NCI-H1930 (cell line): ENCODE results near the gene POMGNT2.

Experiments
- DNase-seq, 2 experiments: peaks; one replicate each; lab custom pipeline; 2025; lab: John Stamatoyannopoulos, UW

POMGNT2 gene

DNA sequence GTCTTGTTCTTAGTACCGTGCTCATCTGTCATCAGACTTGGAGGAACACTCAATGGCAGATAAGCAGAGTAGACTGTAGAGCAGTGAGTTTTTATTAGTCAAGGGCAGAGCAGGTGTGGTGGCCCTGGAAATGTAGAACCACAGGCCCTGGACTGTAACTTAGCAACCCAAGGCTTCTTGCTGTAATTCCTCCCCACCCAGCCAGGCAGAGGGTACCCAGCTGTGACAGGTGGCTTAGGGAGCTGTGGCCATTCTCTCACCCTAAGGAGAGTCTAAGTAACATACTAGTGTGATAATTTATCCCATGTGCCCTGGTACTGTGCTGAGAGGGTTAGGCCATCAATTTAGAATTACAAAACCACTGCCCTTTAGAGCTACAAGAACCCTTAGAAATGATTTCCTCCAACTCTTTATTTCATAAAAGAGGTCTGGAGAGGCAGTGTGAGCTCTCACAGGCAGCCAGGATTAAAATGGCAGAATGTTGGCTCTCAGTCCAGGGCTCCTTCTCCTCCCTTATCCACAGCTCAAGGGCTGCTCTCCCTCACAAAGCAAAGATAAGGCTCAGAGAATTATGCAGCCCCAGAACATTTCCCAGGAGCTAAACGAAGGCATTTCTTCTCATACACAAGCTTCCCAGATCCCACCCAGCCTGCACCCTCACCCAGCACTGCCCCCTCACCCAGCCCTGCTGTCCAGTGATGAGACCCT, 3.0 kb downstream of the POMGNT2 start:
- no peak for DNase-seq

DNA sequence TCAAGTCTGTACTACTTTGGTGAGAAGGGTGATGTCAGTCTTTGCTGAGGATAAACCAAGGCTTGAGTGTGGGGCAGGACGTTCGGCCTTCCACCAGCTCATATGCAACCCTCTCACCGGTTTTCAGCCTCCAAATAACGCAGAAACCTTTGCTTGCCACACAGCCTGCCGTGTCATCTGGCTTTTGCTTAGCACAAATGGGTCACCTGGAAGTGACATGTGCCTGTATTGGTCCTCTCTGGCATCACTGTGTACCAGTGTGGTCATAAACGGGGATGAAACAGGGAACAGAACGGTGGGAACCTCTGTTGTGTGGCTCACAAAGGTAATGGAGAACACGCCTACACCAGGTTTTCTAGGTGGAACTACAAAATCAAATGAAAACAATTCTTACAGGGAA, 7.1 kb downstream of the POMGNT2 start:
- no peak for DNase-seq

DNA sequence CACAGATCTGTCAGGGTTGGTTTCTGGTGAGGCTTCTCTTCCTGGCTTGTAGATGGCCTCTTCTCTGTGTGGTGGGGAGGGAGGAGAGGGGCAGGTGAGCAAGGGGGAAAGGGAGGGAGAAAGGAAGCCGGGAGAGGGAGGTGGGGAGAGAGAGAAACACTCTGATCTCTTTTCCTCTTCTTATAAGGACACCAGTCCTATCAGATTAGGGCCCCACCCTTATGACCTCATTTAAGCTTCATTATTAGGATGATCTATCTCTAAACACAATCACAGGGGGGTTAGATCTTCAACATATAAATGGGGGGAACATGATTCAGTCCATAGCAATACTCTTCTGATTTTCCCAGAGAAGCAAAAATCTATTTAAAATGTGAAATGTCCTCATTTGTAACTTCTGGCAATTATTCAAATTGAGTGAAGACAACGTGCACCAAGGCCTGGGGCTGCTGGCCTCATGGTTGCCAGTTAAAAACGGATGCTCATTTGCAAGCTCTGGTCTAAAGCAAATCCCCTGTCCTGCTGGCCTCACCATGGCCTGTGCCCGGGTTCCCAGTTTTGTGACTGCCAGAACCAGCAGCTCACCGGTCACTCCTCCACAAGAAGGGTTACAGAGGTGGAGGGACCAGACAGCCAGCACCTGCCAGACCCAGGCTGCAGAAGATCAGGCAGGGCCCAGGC, 8.3 kb downstream of the POMGNT2 start:
- no peak for DNase-seq

DNA sequence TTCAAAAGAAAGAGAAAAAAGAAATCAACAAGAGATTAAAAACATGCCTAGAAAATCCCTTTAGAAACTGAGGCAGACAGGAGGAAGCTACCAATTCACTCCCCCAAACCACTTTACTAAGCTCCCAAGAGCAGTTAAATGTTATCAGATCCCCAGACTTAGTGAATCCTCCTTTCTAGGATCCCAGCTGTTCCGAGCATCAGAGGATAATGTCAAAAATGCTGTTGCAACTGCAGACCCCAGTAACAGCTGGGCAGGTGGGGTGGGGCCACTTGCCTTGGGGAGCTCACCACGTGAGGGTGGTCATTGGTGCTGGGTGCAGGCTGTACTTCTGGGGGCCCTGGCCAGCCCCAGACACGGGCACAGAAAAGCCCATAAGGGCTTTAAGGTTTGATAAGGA, 9.1 kb downstream of the POMGNT2 start:
- no peak for DNase-seq

DNA sequence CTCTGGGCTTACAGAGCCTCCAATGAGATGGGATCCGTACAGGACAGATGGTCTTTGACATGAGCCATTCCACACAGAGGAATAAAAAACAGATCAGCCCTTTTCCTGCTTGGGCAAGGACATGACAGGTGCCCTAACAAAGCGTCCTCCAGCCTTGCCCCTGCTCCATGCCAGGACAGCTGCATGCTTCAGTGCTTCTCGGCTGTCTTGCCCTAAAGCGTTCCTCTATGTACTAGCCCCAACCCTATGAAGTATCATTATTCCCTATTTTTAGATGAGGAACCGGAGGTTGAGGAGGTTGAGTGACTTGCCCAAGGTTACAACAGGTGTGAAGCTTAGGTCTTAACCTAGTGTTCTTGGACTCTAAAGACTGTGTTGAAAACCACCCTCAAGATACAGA, 10.5 kb downstream of the POMGNT2 start:
- no peak for DNase-seq

DNA sequence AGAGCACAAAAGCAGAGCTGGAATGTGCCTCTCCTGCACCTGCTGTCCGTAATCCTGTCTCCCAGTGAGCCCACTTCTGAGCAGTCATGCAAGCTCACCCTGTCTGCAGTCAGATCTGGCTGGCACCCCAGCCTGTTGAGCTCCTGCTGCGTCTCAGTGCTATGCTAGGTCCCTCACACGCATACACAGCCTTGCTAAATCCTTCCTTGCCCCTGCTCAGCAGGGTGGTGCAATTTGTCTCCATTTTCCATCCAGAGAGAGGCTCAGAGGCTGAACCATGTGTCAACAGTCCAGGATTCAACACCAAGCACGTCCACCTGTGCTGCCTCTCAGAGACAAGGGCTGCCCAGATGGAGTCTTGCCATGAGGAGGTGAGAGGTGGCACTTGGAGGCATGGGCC, 11.0 kb downstream of the POMGNT2 start:
- DNase-seq: no peak

DNA sequence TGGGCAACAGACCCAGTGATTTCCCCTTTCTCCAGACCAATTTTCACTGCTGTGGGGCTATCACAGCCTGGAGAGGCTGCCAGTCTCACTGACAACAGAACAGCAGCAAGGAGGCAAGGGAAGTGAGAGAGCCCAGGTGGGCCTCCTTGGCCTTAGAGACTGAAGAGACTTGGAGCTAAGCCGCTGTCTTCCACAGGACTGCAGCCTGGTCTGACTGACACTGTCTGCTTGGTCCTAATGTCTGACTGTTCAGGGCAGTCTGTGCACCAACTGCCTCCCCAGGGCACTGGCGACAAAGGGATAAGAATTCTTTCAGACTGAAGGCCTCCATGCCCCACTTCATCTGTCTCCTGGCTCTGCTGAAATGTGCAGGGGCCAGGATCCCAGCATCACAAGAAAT, 11.5 kb downstream of the POMGNT2 start:
- no peak for DNase-seq

DNA sequence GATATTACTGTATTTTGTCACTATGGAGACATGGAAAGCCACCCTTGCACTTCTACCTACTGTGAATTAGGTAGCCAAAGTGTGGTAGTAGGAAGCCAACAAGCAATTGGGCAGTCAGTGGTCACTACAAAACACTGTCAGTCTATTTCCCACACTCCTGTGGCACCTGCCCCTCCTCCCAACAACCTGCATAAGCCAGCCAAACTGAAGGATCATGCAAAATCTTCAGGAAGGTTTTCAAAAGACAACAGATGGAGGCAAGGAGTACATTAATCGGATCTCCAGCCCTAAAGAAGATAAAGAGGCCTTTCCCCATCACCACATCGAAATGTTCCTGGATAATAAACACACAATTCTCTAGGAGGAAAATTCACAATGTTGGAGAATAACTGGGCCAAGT, 11.9 kb downstream of the POMGNT2 start:
- DNase-seq: no peak

DNA sequence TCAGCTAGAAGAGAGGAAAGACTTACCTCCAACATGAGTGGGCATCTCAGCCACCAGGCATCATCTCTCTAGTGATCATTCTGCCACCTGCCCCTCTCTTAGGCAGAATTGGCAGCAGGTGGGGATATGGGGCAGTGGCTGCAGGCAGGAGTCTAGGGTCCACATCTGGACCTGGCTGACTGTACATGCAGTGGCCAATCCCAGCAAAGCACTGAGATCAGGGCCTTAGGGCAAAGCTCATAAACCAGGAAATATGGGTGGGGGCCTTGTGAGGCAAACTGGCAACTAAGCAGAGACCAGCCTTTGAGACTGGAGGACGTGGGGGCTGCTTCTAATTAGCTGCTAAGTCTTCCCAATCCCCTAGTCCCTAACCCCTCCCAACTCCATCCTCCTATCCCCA, 12.9 kb downstream of the POMGNT2 start:
- no peak for DNase-seq

DNA sequence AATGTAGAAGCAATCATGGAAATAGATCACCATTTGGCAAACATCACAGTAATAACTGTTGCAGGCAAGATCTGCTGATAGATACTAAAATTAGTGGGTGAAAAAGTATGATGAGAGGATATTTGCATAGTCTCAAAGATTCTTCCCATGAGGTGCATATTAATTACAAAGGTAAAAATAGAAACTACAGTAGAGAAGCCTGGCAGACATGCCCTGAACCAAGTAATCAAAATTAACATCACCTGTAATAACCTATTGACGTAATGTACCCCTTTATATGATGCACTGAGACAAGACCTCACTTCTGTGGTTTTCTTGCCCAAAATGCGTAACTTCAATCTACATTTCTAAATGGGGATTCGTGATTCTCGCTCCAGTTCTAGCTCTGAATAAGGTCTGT, 14.4 kb downstream of the POMGNT2 start:
- no peak for DNase-seq

DNA sequence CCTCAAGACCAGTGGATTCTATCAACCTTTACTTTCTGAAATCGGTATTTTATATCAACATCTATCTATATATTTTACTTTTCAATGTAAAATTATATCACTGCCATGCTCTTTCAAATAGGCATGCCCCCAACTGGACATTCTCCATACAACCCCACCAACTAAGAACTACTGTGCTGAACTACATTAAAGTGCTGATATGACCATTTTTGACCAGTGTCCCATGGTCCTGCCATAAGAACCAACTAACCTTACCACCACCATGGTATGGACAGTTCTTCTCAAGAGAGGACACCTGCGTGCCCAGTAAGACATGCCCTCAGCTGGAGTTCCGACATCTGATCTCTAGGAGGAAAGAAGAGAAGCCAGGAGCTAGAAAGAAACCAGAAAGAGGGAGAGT, 15.6 kb downstream of the POMGNT2 start:
- DNase-seq: no peak

DNA sequence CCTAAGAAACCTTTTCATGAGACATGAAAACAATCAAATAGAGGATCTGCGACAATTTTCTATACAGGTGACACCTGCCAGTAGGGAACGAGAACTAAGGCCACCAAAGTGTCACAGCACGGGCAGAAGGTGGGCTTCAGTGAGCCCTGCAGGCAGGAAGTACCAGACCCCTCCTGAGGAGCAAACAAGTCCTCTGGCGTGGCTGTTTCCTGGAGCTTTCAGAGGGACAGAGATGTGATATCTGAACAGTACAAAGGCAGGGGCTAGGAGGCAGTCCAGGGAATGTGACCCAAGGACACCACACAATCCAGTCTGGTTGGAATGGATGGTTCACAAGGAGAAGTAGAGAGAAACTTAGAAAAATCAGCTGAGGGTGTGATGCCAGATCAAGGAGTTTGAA, 16.8 kb downstream of the POMGNT2 start:
- no peak for DNase-seq

DNA sequence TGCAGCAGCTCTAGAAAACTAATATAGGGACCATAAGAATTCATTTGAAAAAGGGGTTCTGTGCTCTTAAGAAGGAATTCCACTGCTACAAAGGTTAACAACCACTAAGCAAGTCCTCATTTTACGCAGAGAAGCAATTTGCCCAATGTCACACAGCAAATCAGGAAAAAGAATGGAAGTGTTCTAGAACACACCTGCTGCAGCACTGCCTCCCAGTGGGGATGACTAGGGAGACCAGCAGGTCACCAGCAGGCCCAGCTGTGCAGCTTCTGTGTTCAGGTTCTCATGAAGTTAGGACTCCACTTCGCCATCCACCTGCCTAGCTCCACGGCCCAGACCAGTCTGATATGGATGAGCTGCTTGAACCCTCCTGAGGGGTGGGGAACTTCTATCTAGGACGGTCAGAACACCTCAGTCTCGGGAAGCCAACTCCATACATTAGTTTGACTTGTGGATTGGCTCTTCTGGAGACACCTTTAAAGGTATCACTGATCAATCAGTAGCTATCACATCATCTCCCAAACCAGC, 18.6 kb downstream of the POMGNT2 start:
- no peak for DNase-seq

DNA sequence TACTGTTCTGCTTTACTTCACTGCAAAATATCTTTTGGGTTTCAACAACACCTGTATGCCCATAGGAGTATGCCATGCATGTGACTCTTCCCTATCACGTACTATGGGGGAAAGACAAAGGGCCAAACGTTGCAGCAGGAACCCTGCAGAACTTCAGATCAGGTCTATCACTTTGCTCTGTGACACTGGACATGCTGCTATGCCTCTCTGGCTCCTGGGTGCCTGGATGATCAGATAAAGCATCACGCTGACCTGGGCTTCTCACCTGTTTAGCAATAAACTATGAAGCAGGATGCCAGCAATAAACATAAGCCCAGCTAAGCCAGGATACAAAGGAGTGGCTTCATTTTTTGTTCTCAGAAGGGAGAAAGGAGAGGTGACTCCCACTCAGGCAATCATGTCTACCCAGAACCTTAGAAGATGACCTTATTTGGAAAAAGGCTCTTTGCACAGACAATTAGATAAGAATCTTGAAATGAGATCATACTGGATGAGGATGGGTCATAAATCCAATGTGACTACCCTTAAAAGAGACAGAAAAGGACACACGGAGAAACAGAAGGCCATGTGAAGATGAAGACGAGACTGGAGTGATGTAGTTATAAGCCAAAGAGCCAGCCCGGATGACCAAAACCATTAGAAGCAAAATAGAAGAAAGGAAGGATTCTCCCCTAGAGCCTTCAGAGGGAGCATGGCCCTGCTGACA, 19.3 kb downstream of the POMGNT2 start:
- no peak for DNase-seq

DNA sequence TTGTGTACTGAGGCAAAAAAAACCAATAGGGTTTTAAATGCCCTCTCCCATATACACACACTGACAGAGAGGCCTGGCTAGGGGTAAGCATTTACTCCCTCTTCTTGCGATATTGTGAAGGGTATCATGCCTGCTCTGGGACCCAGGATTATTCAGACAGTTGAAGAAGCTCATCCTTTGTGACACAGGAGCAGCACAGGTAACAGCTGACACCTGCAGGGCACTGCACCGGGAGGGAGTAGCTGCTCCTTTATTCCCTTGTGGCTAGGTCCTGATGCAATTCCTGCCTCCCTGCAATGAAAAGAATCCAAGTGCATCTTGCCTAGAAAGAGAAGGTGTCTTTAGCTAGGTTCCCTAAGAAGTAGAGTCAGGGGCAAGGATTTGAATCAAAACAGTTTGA, 23.4 kb downstream of the POMGNT2 start:
- no peak for DNase-seq

DNA sequence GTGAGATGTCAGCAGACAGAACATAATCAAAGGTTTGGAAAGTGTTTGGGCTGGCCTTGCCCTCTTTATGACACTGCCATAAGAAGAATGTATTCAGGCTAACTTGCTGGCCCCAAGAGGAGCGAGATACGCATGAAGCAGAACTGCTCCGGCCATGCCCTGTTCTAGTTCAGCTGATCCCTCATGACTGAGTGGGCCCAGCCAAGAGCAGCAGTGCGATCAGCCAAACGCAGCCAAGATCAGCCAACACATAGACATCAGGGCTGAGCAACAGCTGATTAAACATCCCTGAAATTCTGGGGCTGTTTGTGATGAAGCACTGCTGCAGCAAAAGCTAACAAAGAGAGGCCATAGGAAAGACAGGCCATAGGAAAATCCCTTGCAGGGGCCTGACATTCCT, 24.1 kb downstream of the POMGNT2 start:
- DNase-seq: no peak

DNA sequence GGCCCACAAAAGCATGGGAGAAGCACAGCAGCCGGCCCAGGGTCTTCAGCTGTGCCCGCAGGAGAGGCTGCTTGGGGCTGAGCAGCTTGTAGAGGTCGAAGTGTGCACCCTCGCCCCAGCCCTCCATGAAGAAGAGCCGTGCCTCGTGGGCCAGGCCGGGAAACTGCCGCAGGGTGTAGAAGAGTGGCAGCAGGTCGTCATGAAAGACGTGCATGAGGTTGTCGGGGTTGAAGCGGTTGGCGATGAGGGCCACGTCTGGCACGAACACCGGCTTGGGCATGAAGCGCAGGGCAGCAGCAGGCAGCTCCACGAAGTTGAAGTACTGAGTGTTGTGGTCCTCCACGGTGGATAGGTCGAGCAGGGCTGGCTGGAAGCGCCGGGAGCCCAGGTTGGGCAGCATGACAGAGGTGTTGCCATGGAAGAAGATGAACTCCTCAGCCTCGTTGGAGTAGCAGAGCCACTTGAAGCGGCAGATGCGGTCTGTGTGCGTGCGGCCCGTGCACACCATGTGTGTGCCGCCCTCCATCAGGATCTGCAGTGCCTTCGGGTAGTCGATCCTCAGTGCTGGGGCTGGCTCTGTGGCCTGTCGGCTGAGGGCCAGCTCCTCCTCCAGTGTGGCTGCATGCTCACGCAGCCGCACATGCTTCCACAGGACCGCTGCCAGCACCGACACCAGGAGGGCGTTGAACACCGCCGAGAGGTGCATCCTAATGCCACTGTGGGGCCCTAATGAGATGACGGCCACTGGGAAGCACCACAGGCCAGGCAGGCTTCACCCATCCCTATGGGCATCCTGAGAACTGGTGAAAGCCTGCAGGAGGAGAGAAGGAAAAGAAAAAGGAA, 24.9 kb downstream of the POMGNT2 start:
- no peak for DNase-seq

DNA sequence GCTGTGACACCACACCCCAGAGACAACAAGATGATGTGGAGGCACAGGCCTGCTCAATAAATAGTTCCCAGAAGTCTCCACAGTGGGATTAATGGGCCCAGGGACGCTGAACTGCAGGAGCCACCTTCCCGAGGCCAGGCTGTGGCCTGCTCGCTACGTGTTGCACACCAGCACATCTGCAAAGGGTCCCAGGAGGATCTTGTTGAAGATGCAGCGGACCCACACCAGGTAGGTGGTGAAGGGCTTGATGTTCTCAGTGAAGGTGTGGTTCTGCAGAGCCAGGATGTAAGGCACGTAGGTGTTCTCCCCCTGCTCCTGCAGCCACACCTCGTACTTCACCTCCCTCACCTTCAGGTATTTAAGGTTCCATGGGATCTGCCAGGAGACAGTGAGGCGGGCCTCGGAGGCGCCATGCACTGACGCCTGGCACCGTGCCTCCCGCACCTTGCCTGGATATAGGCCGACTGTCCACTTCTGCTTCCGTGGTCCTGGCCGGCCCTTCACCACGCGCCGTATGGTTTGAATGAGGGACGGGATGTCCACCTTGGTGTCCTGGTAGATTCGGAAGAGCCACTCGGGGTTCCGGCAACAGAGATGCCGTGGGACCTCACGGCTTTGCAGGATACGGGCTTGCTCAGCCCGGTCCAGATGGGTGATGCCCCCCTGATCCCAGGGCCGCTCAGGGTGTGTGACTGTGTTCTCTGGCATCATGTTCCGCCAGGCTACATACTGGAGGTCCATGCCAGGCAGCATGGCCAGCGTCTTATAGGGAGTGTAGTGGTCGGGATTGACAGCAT, 26.1 kb downstream of the POMGNT2 start:
- DNase-seq: no peak

DNA sequence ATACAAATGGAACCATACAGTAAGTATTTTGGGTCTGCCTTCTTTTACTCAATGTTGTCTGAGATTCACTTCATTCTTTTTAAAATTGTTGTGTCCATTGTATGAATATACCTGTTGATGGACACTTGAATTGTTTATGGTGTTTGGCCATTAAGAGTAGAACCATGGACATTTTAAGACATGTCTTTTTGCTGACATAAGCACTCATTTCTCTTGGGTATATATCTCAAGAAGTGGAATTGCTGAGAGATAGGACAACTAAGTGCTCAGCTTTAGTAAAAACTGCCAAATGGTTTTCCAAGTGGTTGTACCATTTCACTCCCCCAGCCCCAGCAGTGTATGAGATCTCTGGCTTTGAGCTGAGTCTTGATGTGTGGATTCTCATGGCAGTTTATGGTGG, 28.2 kb downstream of the POMGNT2 start:
- DNase-seq: no peak

DNA sequence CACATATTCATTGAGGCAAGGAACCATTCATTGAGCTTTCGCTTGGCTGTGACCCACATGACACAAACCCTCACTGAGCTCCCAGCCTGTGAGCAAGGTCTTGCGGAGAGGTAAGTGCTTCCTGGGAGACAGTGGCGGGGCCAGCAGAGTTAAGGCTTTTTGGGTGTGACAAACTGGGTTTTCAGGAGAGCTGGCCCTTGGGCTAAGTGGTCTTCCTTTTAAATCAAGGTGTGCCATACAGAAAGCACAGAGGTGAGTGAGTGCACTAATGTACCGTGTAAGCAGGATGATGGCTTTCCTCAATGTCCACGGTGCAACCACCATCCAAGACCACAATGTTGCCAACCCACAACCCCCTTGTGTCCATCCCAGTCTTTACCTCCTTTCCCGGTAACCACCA, 28.6 kb downstream of the POMGNT2 start:
- no peak for DNase-seq

DNA sequence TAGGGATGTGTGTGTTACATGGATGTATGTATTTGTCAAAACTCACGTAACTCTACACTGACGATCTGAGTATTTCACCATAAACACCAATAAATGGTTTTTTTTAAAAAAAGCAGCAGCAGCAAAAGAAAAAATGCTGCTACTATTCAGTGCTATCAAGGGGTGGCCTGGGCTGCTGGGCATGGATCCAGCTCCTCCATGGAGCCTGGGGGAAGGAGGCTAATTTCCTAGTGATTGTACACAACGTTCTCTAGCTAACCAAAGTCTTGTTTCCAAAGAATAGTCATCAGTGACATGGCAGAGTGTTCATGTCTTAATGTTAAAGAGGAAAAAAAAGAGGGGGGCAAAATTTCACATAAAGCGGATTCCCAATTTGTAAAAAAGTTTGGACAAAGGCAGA, 29.0 kb downstream of the POMGNT2 start:
- no peak for DNase-seq
